ENCODE data around the gene TNP1. TPM values are rescaled to one million over a fixed set of nuclear protein-coding genes. Genes with fewer than 3 reads are reported as not detected.

Gene TNP1
- total and polyA plus RNA-seq, 10 donors = not detected

- H3K36me3 ChIP-seq = no peaks in the 10 kb centered on the region
- H3K27ac ChIP-seq = no peak overlapping the region
- WGBS, 5 donors = 62 to 82% (median 73%) methylated on average over 2 of the region's 2 CpGs
- no peak for TF ChIP-seq POLR2AphosphoS5 (IDR thresholded peaks at IDR 0.05)
- intact Hi-C loops (cut with DNase I; ENCODE audit: low total_unique reads) = no loop called here
- no peaks in the 10 kb centered on the region for H3K27me3 ChIP-seq (replicated peaks in 1 of 7)
- H3K4me1 ChIP-seq = no peaks in the 10 kb centered on the region
- H3K4me3 ChIP-seq = no peak overlapping the region
- peaks cover 0 to 34% (median 22%) of the 10 kb centered on the region in 8 donors for H3K9me3 ChIP-seq
- DNase-seq = no peak
Observed at GRCh38 chr2:216904554-216904953, 44.7 kb upstream of the TNP1 start.

- H3K27me3 ChIP-seq (replicated peaks in 1 of 7) = no peaks in the 10 kb centered on the region
- no peak overlapping the region for H3K27ac ChIP-seq
- 77 to 82% (median 79%) methylated on average over 3 of the region's 3 CpGs for WGBS, 5 donors
- TF ChIP-seq CTCF (IDR thresholded peaks at IDR 0.05 in 8 of 11, conservative IDR thresholded peaks at IDR 0.05 in 3 of 11) (no peak), POLR2A (IDR thresholded peaks at IDR 0.05) (no peak), POLR2AphosphoS5 (IDR thresholded peaks at IDR 0.05) (no peak)
- intact Hi-C loops (cut with DNase I; ENCODE audit: low total_unique reads) = no loop called here
- no peaks in the 10 kb centered on the region for H3K36me3 ChIP-seq
- no peak overlapping the region for H3K4me3 ChIP-seq
- H3K9me3 ChIP-seq = peaks cover 0 to 34% (median 22%) of the 10 kb centered on the region in 8 donors
- DNase-seq = no peak
- no peaks in the 10 kb centered on the region for H3K4me1 ChIP-seq
Observed at GRCh38 chr2:216903470-216903869, 43.6 kb upstream of the TNP1 start.

GRCh38 chr2:216901273-216901672, 41.4 kb upstream of the TNP1 start:
- Histone ChIP-seq H3K27me3 (replicated peaks in 1 of 7) (no peaks in the 10 kb centered on the region), H3K27ac (no peak overlapping the region), H3K36me3 (no peaks in the 10 kb centered on the region), H3K4me1 (no peaks in the 10 kb centered on the region), H3K9me3 (peaks cover 0 to 34% (median 22%) of the 10 kb centered on the region in 8 donors), H3K4me3 (no peak overlapping the region)
- 74 to 91% (median 89%) methylated on average over 2 of the region's 2 CpGs for WGBS, 5 donors
- DNase-seq = no peak
- TF ChIP-seq CTCF (IDR thresholded peaks at IDR 0.05 in 8 of 11, conservative IDR thresholded peaks at IDR 0.05 in 3 of 11) (no peak), POLR2A (IDR thresholded peaks at IDR 0.05) (no peak), POLR2AphosphoS5 (IDR thresholded peaks at IDR 0.05) (no peak)
- intact Hi-C loops (cut with DNase I; ENCODE audit: low total_unique reads) = no loop called here

GRCh38 chr2:216900406-216900805, 40.5 kb upstream of the TNP1 start:
- TF ChIP-seq CTCF (IDR thresholded peaks at IDR 0.05 in 8 of 11, conservative IDR thresholded peaks at IDR 0.05 in 3 of 11) (no peak), POLR2A (IDR thresholded peaks at IDR 0.05) (no peak), POLR2AphosphoS5 (IDR thresholded peaks at IDR 0.05) (no peak)
- no peak for DNase-seq
- no peaks in the 10 kb centered on the region for H3K27me3 ChIP-seq (replicated peaks in 1 of 7)
- H3K4me3 ChIP-seq = no peak overlapping the region
- intact Hi-C loops (cut with DNase I; ENCODE audit: low total_unique reads) = no loop called here
- H3K4me1 ChIP-seq = no peaks in the 10 kb centered on the region
- H3K27ac ChIP-seq = no peak overlapping the region
- peaks cover 0 to 34% (median 22%) of the 10 kb centered on the region in 8 donors for H3K9me3 ChIP-seq
- no peaks in the 10 kb centered on the region for H3K36me3 ChIP-seq
